Astrocyte of the spinal cord (primary cell): ENCODE results near the gene ADAMTSL4.
A peak's percentile ranks its signal among the peaks of the same experiment; 100 is the strongest.

Experiments used
- DNase-seq: peaks from one replicate; pipeline ENCODE4 v3.0.0; 2011; ENCODE audit warnings: low read depth, low spot score
- H3K4me3 ChIP-seq: 2 replicates; pipeline ENCODE4 v1.5.1; 2011; ENCODE audit warnings: low read depth, mild to moderate bottlenecking, low read length, moderate library complexity
- in situ Hi-C: cut with HindIII; loops from 2 replicates; pipeline ENCODE4 v1.10.0; 2017; ENCODE audit warnings: low sequenced_read_pairs
- TF ChIP-seq, protein P1 (sequence below): IDR thresholded peaks from 2 replicates; pipeline ENCODE4 v1.5.1; 2012; ENCODE audit warnings: low read depth, mild to moderate bottlenecking, low read length, inconsistent platforms

The ADAMTSL4 gene

DNA sequence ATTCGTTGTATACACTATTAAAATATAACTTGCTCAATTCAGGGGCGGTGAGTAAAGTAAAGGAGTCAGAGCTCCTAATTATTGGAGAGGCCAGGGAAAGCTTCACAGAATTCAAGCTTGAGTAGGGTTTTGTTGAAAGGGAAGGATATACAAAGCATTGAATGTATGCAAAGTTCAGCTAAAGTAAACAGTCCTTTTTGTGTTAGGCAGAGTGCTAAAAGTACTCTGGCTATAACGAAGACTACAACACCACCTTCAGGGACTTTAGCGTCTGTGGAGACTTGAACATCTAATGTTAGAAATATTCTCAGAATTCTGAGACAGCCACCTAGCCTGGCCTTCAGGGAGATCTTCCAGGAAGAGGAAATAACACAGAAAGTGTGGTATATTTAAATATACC lies 32.6 kb upstream of the ADAMTSL4 start:
- peak overlapping the region; percentile 57 for H3K4me3 ChIP-seq
- TF ChIP-seq, protein P1, sequence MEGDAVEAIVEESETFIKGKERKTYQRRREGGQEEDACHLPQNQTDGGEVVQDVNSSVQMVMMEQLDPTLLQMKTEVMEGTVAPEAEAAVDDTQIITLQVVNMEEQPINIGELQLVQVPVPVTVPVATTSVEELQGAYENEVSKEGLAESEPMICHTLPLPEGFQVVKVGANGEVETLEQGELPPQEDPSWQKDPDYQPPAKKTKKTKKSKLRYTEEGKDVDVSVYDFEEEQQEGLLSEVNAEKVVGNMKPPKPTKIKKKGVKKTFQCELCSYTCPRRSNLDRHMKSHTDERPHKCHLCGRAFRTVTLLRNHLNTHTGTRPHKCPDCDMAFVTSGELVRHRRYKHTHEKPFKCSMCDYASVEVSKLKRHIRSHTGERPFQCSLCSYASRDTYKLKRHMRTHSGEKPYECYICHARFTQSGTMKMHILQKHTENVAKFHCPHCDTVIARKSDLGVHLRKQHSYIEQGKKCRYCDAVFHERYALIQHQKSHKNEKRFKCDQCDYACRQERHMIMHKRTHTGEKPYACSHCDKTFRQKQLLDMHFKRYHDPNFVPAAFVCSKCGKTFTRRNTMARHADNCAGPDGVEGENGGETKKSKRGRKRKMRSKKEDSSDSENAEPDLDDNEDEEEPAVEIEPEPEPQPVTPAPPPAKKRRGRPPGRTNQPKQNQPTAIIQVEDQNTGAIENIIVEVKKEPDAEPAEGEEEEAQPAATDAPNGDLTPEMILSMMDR, result peak; percentile 23
- in situ Hi-C loops, result no loop called here
- DNase-seq, result peak; percentile 19

DNA sequence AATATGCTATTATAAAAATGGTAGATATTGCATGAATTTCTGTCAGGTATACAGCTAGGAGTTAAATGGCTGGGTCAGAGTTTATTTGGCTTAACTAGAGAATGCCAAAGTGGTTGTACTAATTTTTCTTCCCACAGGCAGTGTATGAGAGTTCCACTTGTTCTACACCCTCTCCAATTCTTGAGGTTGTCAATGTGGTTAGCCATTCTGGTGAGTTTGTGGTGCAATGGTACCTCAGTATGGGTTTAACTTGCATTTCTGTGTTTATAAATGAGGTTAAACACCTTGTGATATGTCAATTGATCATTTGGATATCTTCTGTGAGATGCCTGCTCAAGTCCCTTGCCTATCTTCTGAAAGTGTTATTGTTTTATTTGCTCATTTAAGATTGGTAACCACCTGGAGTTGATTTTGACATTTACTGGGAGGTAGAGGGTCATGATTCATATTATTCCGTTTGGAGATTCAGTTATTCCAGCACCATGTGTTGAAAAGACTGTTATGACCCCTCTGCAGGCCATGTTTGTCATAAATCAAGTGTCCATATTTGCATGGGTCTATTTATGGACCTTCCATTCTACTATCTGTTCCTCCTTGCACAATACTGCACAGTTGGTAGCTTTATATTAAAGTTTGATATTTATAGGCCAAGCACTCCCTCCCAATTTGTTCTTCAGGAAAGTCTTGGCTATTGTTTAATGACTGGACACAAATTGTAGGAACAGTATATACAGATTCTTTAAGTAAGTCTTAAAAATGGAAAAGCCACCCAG lies 27.8 kb upstream of the ADAMTSL4 start:
- TF ChIP-seq, protein P1, result no peak
- H3K4me3 ChIP-seq, result no peak overlapping the region
- no peak for DNase-seq
- in situ Hi-C loops, result no loop called here

DNA sequence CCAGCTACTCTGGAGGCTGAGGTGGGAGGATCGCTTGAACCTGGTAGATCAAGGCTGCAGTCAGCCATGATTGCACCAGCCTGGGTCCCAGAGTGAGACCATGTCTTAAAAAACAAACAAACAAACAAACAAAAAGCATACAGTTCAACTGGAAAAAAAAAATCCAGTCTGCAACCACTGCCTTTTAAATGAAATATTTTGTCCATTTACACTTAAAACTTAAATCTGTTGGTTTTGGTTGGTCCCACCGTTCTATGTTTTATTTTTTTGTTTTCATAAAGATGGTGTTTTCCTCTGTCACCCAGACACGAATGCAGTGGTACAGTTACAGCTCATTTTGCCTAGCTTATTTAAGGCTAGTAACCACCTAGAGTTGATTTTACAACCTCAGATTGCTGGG lies 23.9 kb upstream of the ADAMTSL4 start:
- DNase-seq, result no peak
- TF ChIP-seq, protein P1, result no peak
- in situ Hi-C loops, result no loop called here
- no peak overlapping the region for H3K4me3 ChIP-seq

DNA sequence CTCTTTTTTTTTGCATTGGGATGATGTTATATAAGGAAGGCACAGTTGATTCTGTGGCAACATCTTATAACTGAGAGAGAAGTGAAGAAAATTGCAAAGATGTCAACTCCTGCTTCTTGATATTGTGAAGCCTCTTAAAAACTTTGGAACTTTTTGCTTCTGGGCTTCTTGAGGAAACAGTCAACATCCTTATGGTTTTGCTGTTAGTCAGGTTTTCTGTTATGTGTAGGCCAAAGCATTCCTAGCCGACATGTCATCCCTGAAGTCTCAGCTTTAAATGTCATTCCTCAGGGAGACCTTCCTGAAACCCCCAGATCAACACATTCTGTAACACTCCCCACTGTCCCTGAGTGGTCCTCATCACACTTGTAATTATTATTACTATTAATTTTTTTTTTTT lies 21.0 kb upstream of the ADAMTSL4 start:
- in situ Hi-C loops, result no loop called here

DNA sequence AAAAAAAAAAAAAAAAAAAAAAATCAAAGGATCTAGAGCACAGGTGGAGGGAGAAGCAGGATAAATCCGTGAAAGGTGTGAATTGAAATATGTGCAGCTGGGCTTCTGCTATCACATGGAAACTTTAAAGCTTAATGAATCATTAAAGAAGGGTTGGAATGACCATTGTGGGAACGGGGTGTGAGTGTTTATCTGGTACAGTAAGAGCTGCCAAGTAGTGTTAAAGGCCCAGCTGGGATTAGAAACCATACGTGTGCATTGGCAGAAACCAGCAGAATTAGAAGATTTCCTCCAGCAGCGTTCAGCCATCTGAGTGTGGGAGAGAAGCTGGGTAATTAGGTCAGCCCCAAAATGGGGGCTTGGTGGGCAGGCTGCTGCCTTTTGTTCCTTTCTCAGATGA lies 20.2 kb upstream of the ADAMTSL4 start:
- TF ChIP-seq, protein P1, result no peak
- in situ Hi-C loops, result no loop called here
- H3K4me3 ChIP-seq, result no peak overlapping the region
- peak; percentile 62 for DNase-seq

More for the DNA sequence above, 21.0 kb upstream of the ADAMTSL4 start:
- no peak overlapping the region for H3K4me3 ChIP-seq
- DNase-seq, result peak; percentile 55
- TF ChIP-seq, protein P1, result no peak

DNA sequence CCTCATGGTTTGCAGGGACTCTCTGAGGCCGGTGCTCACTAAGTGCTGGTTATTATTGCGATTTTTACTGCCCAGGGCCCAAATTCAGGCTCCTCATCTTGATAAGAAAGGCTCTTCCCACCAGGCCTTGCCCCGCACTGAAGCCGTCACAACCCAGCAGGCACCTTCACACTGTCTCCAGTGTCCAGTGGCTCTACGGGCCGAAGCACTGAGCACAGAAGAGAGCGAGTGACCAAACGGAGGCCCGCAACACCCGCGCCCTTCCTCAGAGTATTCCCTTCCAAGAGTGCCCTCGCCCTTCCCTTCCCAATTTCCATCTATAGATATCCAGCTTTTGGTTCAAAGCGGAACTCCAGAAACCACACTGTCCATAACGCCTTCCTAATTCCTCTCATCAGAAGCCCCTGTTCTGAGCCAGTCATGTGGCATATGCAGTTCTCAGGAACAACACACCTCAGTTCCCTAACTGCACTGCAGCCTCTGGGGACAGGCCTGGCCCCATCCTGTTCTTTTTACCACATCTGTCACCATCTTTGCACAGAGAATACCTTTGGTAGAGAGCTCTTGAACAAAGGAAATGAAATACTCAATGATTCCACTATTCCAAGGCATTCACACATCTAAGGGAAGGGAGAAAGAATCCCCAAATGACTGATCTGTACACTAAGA lies 18.6 kb upstream of the ADAMTSL4 start:
- in situ Hi-C loops, result no loop called here
- no peak overlapping the region for H3K4me3 ChIP-seq
- TF ChIP-seq, protein P1, result no peak
- DNase-seq, result no peak
